Nucleus accumbens (tissue), 56 donors: Measurements from ENCODE around the gene FAM117B.
"Not testable (repeated sequence)": the region's sequence is repeated elsewhere in the genome, so short reads cannot be mapped to it uniquely, and the experiment has no call there.

Experiments
- DNase-seq, 56 donors: peaks; one replicate each; lab custom pipeline; 2025; lab: John Stamatoyannopoulos, UW

FAM117B gene

GRCh38 chr2:202636213-202636513 is 1.4 kb downstream of the FAM117B start:
- no peak for DNase-seq

GRCh38 chr2:202638721-202639120 is 4.0 kb downstream of the FAM117B start:
- no peak for DNase-seq

- DNase-seq: no peak
These were observed 4.5 kb downstream of the FAM117B start for GRCh38 chr2:202639231-202639630.

GRCh38 chr2:202642567-202642966 is 7.8 kb downstream of the FAM117B start:
- DNase-seq: no peak

- no peak for DNase-seq
These were observed 8.5 kb downstream of the FAM117B start for GRCh38 chr2:202643012-202643858.

- DNase-seq: no peak
These were observed 17.4 kb downstream of the FAM117B start for GRCh38 chr2:202652119-202652518.

- no peak for DNase-seq
These were observed 19.1 kb downstream of the FAM117B start for GRCh38 chr2:202653890-202654289.

- no peak for DNase-seq
These were observed 23.1 kb downstream of the FAM117B start for GRCh38 chr2:202657876-202658275.

GRCh38 chr2:202660796-202661195 is 26.0 kb downstream of the FAM117B start:
- no peak for DNase-seq

GRCh38 chr2:202669841-202670240 is 35.1 kb downstream of the FAM117B start:
- no peak for DNase-seq

GRCh38 chr2:202671317-202672035 is 36.7 kb downstream of the FAM117B start:
- peak in 4 of 56 donors; percentile 1 to 13 (median 5) for DNase-seq

GRCh38 chr2:202675097-202675496 is 40.3 kb downstream of the FAM117B start:
- not testable (repeated sequence) for DNase-seq

- DNase-seq: no peak
These were observed 45.2 kb downstream of the FAM117B start for GRCh38 chr2:202679980-202680379.

- no peak for DNase-seq
These were observed 45.7 kb downstream of the FAM117B start for GRCh38 chr2:202680512-202680911.

- DNase-seq: no peak
These were observed 47.0 kb downstream of the FAM117B start for GRCh38 chr2:202681688-202682205.

GRCh38 chr2:202682274-202682673 is 47.5 kb downstream of the FAM117B start:
- no peak for DNase-seq

- DNase-seq: no peak
These were observed 52.5 kb downstream of the FAM117B start for GRCh38 chr2:202687276-202687675.

- no peak for DNase-seq
These were observed 54.7 kb downstream of the FAM117B start for GRCh38 chr2:202689459-202689858.

GRCh38 chr2:202689898-202690297 is 55.1 kb downstream of the FAM117B start:
- DNase-seq: no peak

GRCh38 chr2:202690321-202690900 is 55.6 kb downstream of the FAM117B start:
- DNase-seq: peak in 1 of 56 donors; percentile 24

GRCh38 chr2:202693503-202693902 is 58.7 kb downstream of the FAM117B start:
- DNase-seq: no peak
